Measurements from ENCODE around the gene FLACC1. TPM values are rescaled to one million over a fixed set of nuclear protein-coding genes. Genes with fewer than 3 reads are reported as not detected.

Gene FLACC1
- total and polyA plus RNA-seq, 2 donors from 2014 or later: 3.7 TPM; not detected in 1

GRCh38 chr2:201273330-201273983 is 83.7 kb downstream of the FLACC1 start:
- DNase-seq: no peak
- no peak for TF ChIP-seq CTCF (IDR thresholded peaks at IDR 0.05; ENCODE audit: borderline replicate concordance, extremely low read depth, insufficient read depth)
- Histone ChIP-seq H3K9ac (ENCODE audit: low read length in 3 of 3) (no peak overlapping the region), H3K27ac (ENCODE audit: low read depth in 2 of 2, low read length in 2 of 2) (no peak overlapping the region), H3K4me3 (ENCODE audit: low read length in 3 of 3) (no peak overlapping the region), H3K27me3 (ENCODE audit: control insufficient read depth, insufficient read depth, low read length) (no peaks in the 10 kb centered on the region), H3K4me1 (ENCODE audit: control insufficient read depth in 2 of 3, insufficient read depth in 2 of 3, low read depth in 1 of 3, low read length in 3 of 3) (no peaks in the 10 kb centered on the region), H3K9me3 (ENCODE audit: control insufficient read depth in 2 of 3, insufficient read depth in 1 of 3, low read length in 3 of 3) (no peaks in the 10 kb centered on the region), H3K36me3 (ENCODE audit: control insufficient read depth in 2 of 3, insufficient read depth in 3 of 3, low read length in 3 of 3) (peaks cover 0 to 25% (median 12%) of the 10 kb centered on the region in 3 donors)
- FAIRE-seq: no peak
- intact Hi-C loops (cut with DNase I): no loop called here

GRCh38 chr2:201271917-201272316 is 85.2 kb downstream of the FLACC1 start:
- Histone ChIP-seq H3K27me3 (ENCODE audit: control insufficient read depth, insufficient read depth, low read length) (no peaks in the 10 kb centered on the region), H3K9ac (ENCODE audit: low read length in 3 of 3) (no peak overlapping the region), H3K36me3 (ENCODE audit: control insufficient read depth in 2 of 3, insufficient read depth in 3 of 3, low read length in 3 of 3) (peaks cover 0 to 21% (median 12%) of the 10 kb centered on the region in 3 donors), H3K27ac (ENCODE audit: low read depth in 2 of 2, low read length in 2 of 2) (no peak overlapping the region), H3K4me3 (ENCODE audit: low read length in 3 of 3) (no peak overlapping the region), H3K9me3 (ENCODE audit: control insufficient read depth in 2 of 3, insufficient read depth in 1 of 3, low read length in 3 of 3) (no peaks in the 10 kb centered on the region), H3K4me1 (ENCODE audit: control insufficient read depth in 2 of 3, insufficient read depth in 2 of 3, low read depth in 1 of 3, low read length in 3 of 3) (no peaks in the 10 kb centered on the region)
- no peak for TF ChIP-seq CTCF (IDR thresholded peaks at IDR 0.05; ENCODE audit: borderline replicate concordance, extremely low read depth, insufficient read depth)
- no peak for DNase-seq
- intact Hi-C loops (cut with DNase I): no loop called here
- no peak for FAIRE-seq

GRCh38 chr2:201270293-201271001 is 86.7 kb downstream of the FLACC1 start:
- no peak overlapping the region for H3K9ac ChIP-seq (ENCODE audit: low read length in 3 of 3)
- H3K27ac ChIP-seq (ENCODE audit: low read depth in 2 of 2, low read length in 2 of 2): no peak overlapping the region
- intact Hi-C loops (cut with DNase I): no loop called here
- no peak for TF ChIP-seq CTCF (IDR thresholded peaks at IDR 0.05; ENCODE audit: borderline replicate concordance, extremely low read depth, insufficient read depth)
- no peaks in the 10 kb centered on the region for H3K4me1 ChIP-seq (ENCODE audit: control insufficient read depth in 2 of 3, insufficient read depth in 2 of 3, low read depth in 1 of 3, low read length in 3 of 3)
- no peaks in the 10 kb centered on the region for H3K9me3 ChIP-seq (ENCODE audit: control insufficient read depth in 2 of 3, insufficient read depth in 1 of 3, low read length in 3 of 3)
- no peak for DNase-seq
- no peaks in the 10 kb centered on the region for H3K27me3 ChIP-seq (ENCODE audit: control insufficient read depth, insufficient read depth, low read length)
- no peak overlapping the region for H3K4me3 ChIP-seq (ENCODE audit: low read length in 3 of 3)
- no peak for FAIRE-seq
- H3K36me3 ChIP-seq (ENCODE audit: control insufficient read depth in 2 of 3, insufficient read depth in 3 of 3, low read length in 3 of 3): peaks cover 0 to 8% (median 7%) of the 10 kb centered on the region in 3 donors
